GM12865 (cell line): ENCODE results near the gene CACNG7.

ENCODE experiments used
- DNase-seq: peaks from one replicate; pipeline ENCODE4 v3.0.0; 2010; ENCODE audit warnings: low read depth
- H3K4me3 ChIP-seq: 2 replicates; pipeline ENCODE4 v1.5.1; 2011; ENCODE audit warnings: mild to moderate bottlenecking, low read depth, low read length, control low read depth
- TF ChIP-seq, protein P1 (sequence below): IDR thresholded peaks from 2 replicates; pipeline ENCODE4 v1.5.1; 2011; ENCODE audit warnings: low read length, control low read depth, low read depth, inconsistent platforms; ENCODE audit not compliant: insufficient read depth; ENCODE audit errors: missing control alignments

The CACNG7 gene

DNA sequence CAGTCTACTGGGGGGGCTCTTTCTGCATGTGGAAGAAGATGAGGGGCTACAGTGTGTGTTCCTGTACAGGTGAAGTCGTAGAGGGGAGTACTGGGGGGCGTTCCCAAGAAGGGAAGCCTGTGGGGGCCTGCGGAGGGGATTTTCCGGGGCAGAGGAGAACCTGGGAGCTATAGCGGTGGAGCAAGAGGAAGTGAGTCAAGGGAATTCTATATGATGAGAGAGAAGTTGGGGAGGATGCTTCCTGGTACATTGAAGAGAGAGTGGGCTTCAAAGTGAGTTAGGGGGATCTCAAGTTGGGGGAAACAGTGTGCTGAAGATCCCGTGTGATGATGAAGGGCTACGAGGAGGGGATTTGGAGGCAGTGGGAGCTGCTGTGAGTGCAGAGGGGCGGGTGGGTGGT lies 51.8 kb downstream of the CACNG7 start:
- TF ChIP-seq, protein P1, sequence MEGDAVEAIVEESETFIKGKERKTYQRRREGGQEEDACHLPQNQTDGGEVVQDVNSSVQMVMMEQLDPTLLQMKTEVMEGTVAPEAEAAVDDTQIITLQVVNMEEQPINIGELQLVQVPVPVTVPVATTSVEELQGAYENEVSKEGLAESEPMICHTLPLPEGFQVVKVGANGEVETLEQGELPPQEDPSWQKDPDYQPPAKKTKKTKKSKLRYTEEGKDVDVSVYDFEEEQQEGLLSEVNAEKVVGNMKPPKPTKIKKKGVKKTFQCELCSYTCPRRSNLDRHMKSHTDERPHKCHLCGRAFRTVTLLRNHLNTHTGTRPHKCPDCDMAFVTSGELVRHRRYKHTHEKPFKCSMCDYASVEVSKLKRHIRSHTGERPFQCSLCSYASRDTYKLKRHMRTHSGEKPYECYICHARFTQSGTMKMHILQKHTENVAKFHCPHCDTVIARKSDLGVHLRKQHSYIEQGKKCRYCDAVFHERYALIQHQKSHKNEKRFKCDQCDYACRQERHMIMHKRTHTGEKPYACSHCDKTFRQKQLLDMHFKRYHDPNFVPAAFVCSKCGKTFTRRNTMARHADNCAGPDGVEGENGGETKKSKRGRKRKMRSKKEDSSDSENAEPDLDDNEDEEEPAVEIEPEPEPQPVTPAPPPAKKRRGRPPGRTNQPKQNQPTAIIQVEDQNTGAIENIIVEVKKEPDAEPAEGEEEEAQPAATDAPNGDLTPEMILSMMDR: no peak
- no peak for DNase-seq
- no peak overlapping the region for H3K4me3 ChIP-seq

DNA sequence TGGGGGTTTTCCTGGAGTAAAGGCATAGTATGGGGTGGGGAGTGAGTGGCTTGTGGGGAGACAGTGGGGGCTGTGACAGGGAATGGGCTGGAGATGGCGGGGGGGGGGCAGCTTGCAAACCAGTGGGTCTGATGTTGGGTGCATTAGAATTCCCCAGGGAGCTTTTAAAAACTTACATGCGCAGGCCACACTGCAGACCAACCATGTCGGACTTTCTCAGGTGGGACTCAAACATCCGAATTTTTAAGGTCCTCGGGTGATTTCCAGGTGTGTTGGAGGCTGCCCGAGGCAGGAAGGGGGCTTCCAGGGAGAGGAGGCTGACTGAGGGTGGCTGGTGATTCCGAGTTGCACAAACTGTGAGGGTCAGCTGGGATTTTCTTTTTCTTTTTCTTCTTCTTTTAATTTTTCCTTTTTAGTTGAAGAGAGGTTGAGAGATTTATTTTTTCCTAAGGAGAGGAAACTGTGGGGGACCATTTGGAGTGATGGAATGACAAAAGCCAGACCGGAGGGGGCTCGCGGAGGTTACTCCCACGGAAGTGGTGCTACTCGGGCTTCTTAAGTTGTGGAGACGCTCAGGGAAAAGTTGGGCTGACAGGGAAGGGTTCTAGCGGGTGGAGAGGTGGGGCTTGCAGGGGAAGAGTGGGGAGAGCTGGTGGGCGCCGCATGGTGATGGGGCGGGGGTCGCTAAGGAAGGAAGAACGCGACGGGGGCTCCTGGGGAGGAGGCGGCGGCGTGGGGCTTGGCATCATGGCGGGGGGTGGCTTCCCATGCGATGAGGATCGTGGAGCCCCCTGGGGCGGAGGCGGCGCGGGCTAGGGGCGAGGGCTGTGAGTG lies 52.7 kb downstream of the CACNG7 start:
- no peak overlapping the region for H3K4me3 ChIP-seq
- no peak for DNase-seq
- TF ChIP-seq, protein P1: no peak

DNA sequence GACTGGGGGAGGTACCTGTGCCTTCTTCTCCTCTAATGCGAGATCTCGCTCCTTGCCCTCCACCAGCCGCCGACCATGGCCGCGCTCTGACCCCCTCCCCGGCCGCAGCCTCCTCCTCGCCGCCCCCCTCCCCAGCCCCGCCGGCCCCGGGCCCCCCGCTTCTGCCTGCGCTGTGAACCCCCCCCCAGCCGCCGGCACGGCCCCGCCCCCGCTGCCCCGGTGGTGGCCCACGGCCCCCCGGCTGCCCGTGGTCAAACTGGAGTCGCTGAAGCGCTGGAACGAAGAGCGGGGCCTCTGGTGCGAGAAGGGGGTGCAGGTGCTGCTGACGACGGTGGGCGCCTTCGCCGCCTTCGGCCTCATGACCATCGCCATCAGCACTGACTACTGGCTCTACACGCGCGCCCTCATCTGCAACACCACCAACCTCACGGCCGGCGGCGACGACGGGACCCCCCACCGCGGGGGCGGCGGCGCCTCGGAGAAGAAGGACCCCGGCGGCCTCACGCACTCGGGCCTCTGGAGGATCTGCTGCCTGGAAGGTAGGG lies 53.9 kb downstream of the CACNG7 start, which contains the start of gene CACNG8:
CACNG8 (plus strand) TSS at position 51 of the 545 bp plus-strand sequence.
- H3K4me3 ChIP-seq: no peak within 1 kb of the TSS
- TF ChIP-seq, protein P1: no peak
- DNase-seq: no peak

DNA sequence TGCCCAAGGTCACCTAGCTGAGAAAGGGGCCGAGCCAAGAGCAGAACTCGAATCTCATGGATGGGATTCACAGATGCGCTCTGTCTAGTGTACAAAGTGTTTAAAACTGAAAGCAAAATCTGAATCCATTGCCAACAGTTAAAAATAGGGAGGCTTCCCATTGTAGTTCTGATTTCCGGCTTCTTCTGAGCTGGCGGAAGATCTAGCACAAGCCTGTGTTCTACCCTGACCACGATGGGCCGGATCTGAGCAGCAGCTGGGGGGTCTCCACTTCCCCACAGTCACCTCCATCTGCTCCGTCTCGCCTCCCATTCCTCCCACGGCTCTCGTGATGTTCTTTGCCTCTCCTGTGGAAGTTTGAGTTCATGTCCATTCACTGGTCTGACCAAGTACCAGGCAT lies 56.0 kb downstream of the CACNG7 start:
- DNase-seq: no peak
- H3K4me3 ChIP-seq: no peak overlapping the region
- TF ChIP-seq, protein P1: no peak

DNA sequence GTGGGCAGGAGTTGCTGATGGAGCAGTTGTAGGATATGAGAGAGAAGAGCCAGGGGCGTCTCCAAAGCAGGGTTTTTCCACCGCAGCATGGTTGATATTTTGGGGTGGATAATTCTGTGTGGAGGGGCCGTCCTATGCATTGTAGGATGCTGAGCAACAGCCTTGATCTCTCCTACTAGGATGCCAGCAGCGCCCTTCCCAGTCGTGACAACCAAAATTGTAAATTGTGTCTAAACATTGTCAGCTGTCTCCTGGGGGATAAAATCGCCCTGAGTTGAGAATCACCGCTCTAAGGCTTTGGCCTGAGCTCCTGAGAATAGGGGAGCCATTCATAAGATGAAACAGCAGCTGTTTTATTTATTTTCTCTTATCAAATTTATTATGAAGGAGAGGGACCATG lies 57.9 kb downstream of the CACNG7 start:
- H3K4me3 ChIP-seq: no peak overlapping the region
- no peak for DNase-seq
- TF ChIP-seq, protein P1: no peak

DNA sequence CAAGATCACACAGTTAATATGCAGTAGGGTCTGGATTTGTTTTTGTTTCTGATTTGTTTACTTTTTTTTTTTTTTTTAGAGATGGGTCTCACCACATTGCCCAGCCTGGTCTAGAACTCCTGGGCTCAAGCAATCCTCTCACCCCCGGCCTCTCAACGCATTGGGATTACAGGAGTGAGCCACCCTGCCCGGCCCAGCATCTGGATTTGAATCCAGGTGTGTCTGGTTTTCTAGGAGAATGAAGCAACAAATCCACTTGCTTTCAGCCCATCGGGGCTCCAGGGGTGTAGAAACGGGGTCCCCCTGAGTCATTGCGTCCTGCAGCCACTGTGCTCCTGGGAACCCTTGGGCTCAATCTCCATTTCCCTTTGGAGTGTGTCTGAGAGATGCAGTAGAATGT lies 60.3 kb downstream of the CACNG7 start:
- TF ChIP-seq, protein P1: no peak
- DNase-seq: no peak
- no peak overlapping the region for H3K4me3 ChIP-seq
